OCI-LY1 (cell line): Measurements from ENCODE around the gene SLC2A2.

Experiments used
- EZH2 ChIP-seq: fragments of 200-600 bp; sonication (generic), shearing (Covaris generic); IDR thresholded peaks from 2 replicates; pipeline ENCODE4 v1.8.0; 2017; ENCODE audit warnings: borderline replicate concordance, mixed run types, mild to moderate bottlenecking, antibody characterized with exemption, low read length, moderate library complexity, mixed read lengths
- TF ChIP-seq, protein P1 (sequence below): fragments of 200-600 bp; sonication (generic), shearing (Covaris generic); IDR thresholded peaks from 2 replicates; pipeline ENCODE4 v1.5.1; 2017; ENCODE audit warnings: mild to moderate bottlenecking, antibody characterized with exemption, low read length, moderate library complexity, mixed read lengths

DNA sequence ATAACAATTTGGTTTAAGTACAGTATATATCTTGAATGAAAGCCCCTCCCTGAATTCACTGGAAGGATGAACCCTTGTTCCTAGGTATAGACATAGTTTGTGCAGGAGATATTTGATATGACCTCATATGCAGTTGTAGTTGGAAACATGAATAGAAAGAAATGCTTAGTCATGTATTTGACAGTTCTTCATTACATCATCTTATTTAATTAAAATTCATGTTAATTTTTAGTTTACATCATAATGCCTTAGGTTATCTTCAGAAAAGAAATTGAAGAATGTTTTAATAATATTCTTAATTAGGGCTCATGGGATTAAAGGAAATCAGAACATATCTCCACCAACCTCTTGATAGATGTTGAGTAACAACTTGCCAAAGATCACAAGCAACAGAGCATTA lies 19.2 kb downstream of the SLC2A2 start:
- no peak for TF ChIP-seq EZH2
- TF ChIP-seq, protein P1, sequence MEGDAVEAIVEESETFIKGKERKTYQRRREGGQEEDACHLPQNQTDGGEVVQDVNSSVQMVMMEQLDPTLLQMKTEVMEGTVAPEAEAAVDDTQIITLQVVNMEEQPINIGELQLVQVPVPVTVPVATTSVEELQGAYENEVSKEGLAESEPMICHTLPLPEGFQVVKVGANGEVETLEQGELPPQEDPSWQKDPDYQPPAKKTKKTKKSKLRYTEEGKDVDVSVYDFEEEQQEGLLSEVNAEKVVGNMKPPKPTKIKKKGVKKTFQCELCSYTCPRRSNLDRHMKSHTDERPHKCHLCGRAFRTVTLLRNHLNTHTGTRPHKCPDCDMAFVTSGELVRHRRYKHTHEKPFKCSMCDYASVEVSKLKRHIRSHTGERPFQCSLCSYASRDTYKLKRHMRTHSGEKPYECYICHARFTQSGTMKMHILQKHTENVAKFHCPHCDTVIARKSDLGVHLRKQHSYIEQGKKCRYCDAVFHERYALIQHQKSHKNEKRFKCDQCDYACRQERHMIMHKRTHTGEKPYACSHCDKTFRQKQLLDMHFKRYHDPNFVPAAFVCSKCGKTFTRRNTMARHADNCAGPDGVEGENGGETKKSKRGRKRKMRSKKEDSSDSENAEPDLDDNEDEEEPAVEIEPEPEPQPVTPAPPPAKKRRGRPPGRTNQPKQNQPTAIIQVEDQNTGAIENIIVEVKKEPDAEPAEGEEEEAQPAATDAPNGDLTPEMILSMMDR, result no peak
